ACHN (cell line): Measurements from ENCODE around the gene INF2.
"Not testable (repeated sequence)": the region's sequence is repeated elsewhere in the genome, so short reads cannot be mapped to it uniquely, and the experiment has no call there.

Experiments used
- DNase-seq: peaks from one replicate; pipeline ENCODE4 v3.0.0-alpha.2; 2015
- in situ Hi-C: cut with HindIII; loops from 2 replicates; pipeline ENCODE4 v1.10.0; 2017; ENCODE audit warnings: low sequenced_read_pairs, low pct_ligation_motif_present, low pct_unique_long_range_greater_than_20kb

INF2 gene

DNA sequence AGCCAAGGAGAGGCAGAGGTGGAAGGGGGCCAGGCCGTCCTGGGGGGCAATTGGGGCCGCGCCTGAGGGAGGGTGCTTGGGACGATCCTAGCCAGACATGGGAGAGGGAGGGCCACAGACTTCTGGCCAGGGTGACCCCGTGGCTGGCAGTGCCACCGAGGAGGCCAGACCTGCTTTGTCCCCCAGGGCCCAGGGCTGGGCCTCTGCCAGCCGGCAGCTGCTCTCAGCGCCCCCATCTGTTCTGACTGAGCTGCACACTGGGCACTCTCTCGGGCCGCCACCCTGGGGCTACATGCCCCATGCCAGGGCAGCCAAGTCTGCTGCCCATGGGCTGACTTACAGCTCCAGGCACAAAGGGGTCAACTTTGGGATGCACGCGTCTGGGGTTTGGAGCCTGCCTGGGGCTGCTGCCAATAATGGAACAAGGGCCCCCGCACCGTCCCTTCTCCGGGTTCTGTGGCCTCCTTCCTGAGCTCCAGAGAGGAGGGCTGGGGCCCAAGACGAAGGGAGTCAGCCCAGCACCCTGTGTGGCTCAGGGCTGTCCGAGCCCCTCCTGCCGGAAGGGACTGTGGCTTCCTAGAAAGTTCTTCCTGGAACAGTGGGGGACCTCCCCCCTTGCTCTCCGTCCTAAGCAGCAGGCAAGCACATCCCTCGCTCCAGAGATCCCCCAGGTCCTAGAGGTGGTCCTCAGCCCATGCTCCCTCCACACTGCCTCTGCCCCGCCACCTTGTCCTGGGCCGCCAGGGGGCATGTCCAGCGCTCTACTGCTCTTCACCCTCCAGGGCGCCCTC is 35.8 kb downstream of the INF2 start:
- peak; percentile 39 for DNase-seq
- in situ Hi-C loops = no loop called here

DNA sequence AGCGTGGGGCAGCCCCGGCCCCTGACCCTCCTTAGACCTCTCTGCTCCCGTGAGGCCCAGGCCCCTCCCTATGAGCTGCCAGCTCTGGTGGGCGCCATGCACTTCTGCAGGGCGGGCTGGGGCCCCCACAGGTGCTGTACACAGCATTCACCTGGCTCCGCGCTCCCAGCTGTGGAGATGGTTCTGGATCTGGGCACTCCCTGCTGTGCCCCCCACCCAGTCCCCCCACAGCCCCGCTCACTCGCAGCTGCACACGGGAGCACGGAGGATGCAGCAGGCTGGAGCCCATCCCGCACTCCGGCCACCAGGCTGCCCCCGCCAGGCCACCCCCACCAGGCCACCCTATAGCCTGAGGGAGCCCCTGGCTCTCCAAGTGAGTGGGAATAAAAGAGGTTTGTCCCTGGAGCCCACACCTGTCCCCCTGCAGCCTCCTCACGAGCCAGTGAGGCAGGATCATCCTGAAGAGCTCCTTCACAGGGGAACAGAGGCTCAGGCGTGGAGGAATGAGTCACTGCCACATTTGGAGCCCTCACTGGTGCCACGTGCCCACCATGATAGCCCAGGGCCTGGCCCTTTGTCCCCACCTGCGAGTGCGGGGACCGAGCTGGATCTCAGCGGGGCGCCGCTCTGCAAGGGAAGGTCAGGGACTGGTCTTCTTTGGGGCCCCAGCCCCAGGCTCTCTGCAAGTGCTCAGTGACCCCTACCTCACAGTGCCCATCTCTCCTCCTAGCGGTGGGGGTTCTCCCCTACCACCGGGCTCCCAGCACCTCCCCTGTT is 36.5 kb downstream of the INF2 start:
- in situ Hi-C loops = no loop called here
- DNase-seq = no peak

DNA sequence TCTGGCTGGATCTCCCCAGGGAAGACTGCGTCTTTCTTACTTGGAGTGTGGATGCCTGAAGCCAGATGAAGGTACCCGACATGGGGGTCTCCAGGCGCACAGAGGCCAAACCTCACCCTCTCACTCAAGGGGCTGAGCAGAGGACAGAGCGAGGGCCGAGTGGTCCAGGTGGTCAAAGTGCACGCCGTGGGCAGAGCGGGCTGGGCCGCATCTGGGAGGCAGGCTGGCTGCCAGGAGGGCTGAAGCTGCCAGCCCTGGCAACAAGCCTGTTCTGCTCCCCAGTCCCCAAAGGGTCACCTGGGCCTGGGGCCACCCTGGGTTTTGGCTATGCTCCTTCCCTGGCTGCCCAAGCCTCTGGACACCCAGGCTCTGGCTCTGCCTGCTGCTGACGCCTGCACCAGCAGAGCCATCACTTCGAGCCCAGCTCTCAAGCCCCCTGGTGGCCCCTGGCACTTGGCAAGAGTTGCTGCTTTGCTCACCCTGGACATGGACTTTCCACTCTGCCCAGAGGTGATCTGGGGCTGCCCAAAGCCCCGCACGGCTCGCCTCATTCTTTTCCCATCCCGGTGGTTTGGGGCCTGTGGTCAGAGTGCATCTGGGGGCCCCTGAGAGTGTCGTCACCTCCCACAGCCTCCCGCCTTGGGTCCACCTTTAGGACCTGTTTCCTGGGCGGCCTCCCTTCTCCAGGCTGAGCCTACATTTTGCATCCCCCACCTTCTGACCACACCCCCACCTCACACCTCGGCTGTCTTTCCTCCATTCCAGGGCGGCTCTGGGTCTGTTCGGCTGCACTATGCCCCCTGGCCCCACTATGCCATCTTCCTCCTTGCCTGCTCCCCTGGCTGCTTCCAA is 37.4 kb downstream of the INF2 start:
- in situ Hi-C loops = no loop called here
- DNase-seq = no peak

DNA sequence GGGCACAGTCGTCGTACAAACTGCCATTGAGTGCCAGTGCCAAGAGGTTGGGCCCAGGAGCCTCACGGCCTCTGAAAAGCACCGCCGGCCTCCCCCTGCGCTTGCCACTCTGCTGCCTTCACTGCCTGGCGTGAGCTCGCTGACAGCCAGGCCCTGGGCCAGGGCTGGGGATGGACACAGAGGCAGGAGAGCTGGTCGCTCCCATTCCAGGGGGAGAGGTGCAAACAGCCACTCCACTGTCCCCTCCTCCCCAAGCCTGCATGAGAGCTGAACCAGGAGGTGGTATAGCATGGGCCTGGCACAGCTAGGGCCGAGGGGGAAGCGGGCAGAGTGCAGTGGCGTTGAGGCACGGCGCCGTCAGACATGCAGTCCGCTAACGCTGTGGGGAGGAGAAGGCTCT is 39.2 kb downstream of the INF2 start:
- no peak for DNase-seq
- in situ Hi-C loops = no loop called here

DNA sequence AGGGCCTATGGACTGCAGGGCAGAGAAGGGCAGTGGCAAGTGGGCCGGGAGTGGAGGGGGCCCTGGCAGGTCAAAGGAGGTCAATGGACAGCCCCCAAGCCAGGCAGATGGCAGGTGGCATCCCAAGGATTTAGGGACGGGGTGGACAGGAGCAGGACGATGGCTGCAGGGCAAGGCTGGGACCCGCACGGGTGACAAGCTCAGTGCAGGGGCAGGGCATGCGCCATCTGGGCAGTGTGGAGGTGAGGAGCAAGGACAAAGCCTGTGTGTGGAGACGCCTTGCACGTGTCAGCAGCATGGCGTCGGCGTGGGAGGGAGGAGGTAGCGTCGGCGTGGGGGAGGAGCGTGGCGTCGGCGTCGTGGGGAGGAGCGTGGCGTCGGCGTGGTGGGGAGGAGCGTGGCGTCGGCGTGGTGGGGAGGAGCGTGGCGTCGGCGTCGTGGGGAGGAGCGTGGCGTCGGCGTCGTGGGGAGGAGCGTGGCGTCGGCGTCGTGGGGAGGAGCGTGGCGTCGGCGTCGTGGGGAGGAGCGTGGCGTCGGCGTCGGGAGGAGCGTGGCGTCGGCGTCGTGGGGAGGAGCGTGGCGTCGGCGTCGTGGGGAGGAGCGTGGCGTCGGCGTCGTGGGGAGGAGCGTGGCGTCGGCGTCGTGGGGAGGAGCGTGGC is 39.9 kb downstream of the INF2 start:
- DNase-seq, in situ Hi-C loops: not testable (repeated sequence)

DNA sequence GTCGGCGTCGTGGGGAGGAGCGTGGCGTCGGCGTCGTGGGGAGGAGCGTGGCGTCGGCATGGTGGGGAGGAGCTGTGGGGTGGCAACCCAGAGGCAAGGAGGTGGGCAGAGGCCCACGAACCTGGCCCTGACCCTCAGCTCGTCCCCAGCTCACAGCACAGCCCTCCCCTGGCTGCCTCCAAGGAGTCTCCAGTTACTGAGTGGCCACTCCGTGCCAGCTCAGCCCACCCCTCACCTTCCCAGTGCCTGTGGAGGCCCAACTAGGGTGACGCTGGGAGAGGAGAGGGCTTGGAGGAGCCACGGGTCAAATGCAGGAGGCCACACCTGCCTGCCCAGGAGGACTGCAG is 40.4 kb downstream of the INF2 start:
- in situ Hi-C loops = no loop called here
- no peak for DNase-seq

DNA sequence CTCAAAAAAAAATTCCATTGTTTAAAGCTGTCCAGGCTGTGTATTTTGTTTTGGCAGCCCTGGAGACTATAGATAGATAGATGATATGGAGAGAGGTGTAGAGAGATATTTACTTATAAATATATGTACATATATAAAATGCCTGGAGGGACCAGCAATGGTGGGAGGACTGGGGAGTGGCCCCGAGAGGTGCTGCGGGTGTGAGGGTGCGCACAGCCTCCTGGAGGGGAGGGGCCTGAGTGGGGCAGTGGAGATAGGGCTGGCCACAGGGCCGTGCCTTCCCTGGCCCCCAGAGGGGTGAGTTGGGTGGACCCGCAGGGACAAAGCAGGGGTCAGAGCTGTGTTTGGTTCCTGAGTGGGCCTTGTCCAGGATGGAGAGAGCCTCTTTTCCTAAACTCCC is 41.1 kb downstream of the INF2 start:
- DNase-seq = no peak
- in situ Hi-C loops = no loop called here

DNA sequence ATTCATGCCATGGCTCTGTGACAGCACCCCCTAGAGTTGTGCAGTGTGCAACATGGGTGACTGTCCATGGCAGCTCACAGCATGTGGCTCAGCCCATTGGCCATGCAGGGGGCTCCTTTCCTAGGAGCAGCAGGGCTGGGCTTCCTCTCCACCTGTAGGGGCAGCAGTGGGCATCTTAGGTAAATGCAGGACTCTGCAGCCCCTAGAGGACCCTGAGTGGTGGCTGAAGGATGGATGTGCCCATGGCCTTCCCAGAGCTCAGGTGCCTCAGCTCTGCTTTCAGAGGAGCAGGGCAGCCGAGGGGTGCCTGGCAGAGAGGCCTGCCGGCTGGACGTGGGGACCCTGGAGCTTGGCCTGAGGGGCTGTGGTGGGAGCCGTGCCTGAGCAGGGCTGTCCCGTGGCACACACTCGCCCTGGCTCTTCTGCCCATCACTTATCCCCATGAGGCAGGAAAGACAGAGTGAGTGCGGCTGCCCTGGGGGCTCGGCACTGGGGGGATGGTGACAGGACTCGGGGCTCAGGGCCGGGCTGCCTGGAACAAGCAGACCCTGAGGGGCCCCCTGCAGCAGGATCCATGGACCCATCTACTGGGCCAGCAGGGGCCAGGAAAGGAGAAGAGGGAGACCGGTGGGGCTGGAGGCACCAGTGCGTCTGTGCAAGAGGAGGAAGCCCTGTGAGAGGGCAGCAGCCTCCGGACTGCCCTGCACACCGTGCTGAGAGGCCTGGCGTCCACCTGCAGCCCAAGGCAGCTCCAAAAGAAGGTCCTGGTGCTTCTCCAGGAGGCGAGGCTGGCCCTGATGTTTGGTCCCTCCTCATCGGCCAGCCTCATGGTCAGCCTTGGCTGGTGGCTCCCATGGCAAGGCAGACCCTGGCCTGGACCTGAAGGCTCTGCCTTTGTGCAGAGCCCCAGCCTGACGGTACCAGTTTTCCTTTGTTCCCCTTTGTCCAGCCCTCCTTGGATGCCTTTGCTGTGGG is 42.2 kb downstream of the INF2 start:
- in situ Hi-C loops = no loop called here
- peak; percentile 39 for DNase-seq

DNA sequence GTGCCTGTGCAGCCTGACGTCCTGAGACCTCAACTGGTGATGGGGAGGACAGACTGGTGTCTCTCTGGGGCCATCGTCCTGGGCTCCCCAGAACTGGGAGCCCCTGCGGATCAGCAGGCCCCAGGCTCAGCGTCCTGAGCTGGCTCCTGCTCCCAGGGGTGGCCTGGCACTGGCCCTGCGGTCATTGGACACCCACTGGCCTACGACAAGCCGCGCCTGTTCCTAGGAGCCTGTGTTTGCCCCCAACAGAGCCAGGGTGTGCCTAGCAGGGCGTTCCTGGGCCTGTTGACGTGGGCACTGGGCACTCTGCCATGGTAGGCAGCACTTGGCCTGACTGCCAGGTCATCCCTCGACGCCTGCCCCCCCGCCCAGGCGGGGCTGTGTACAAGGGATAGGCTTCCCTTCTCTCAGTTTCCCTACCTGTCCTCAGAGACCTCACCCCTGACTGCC is 43.0 kb downstream of the INF2 start:
- DNase-seq = no peak
- in situ Hi-C loops = no loop called here

DNA sequence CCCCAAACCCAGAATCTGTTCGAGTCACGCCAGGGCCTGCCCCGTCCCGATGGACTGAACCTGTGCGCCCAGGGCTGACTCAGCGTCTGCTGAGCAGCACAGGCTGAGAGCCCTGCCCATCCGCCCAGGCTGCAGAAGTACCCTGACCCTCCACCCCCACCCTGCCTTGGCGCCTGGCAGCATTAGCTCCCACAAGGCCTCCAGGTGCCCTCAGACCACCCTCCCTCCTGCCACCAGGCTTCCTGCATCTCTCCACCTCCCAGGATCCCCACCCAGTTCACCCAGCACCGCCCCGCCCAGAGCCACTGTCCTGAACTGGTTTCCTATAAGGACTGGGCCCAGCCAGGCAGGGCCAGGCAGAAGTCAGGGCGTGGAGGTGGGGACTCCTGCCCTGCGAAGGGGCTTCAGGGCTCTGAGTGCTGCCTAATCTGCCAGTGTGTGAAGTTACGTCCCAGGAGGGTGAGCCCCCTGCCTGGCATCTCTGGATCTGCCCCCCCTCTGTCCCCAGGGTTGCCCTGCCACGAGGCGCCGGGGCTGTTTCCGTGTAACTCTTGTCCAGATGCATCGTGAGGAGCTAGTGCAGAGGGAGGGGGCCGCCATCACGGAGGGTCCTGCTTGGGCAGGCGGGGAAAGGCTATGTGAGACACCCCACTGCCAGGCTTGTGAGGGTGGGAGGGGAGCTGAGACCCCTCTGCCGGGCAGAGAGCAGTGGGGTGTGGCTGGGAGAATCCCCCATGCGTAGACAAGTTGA is 43.7 kb downstream of the INF2 start:
- DNase-seq = no peak

DNA sequence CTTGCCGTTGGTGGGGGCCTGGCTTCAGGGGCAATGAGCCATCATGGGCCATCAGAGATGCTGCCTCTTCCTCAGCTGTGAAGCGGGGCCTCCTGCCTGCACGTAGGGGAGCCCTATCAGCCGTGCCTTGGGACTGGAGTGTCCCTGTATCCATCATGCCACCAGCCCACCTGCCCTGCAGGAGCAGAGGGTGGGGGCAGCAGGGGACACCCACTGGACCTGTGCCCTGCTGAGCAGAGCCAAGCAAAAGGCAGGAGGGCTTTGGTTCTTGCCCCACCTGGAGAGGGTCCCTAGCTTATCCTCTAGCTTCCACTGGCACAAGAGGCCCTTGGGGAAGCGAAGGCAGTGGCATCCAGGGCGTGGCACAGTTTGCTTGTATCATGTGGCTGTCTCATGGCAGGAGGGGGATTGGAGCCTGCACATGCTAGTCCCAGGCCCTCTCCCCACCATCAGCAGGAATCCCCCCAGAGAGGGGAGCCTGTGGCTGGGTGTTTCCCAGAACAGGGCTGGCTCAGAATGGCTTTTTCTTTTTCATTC is 44.7 kb downstream of the INF2 start:
- no peak for DNase-seq
- in situ Hi-C loops = no loop called here

More for the DNA sequence above, 43.7 kb downstream of the INF2 start:
- in situ Hi-C loops = no loop called here

DNA sequence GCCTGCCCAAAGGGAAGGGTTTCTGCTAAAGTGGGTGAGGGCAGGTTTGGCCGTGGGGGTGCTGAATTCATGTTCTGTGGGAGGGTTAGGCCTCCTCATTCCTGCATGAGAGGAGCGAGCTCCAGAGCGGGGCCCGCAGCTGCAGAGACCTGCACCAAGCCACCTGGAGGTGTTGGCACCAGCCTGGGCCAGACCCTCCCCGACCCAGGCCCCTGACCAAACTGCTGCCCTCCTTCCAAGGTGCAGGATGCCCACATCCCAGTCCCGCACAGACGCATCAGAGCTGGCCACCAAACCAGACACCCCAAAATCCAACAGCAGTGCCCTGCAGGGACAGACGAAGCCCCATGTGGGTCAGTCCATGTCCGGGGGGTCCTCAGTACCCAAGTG is 45.2 kb downstream of the INF2 start:
- DNase-seq = no peak
- in situ Hi-C loops = no loop called here

DNA sequence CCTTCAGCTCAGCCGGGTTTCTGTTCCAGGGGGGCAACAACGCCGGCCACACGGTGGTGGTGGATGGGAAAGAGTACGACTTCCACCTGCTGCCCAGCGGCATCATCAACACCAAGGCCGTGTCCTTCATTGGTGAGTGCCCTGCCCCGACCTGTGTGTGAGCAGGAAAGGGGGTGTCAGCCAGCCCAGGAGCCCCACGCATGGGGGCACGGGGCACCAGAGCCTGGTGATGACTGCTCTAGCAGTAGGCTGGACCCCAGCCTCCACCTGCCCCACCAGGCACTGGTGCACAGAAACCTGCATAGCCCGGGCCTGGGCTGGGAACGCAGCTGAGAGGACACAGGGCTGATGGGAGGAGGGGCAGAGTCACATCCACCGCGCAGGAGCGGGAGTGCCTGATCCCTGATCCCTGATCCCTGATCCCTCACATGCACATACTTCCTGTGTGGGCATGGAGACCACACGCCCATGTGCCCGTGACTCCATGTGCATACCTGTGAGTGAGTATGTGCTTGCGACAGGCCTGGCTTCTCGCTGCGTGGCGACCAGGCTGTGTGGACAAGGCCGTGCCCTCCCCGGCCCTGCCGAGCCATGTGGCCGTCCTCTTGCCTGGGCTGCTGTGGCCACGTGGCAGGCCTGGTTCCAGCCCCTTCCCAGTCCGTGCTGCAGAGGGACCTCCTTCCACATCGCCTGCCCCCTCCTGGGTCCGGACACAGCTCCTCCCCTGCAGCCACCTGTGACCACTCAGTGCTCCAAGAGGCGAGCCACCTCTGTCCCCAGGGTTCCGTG is 45.8 kb downstream of the INF2 start:
- in situ Hi-C loops = no loop called here
- DNase-seq = no peak

DNA sequence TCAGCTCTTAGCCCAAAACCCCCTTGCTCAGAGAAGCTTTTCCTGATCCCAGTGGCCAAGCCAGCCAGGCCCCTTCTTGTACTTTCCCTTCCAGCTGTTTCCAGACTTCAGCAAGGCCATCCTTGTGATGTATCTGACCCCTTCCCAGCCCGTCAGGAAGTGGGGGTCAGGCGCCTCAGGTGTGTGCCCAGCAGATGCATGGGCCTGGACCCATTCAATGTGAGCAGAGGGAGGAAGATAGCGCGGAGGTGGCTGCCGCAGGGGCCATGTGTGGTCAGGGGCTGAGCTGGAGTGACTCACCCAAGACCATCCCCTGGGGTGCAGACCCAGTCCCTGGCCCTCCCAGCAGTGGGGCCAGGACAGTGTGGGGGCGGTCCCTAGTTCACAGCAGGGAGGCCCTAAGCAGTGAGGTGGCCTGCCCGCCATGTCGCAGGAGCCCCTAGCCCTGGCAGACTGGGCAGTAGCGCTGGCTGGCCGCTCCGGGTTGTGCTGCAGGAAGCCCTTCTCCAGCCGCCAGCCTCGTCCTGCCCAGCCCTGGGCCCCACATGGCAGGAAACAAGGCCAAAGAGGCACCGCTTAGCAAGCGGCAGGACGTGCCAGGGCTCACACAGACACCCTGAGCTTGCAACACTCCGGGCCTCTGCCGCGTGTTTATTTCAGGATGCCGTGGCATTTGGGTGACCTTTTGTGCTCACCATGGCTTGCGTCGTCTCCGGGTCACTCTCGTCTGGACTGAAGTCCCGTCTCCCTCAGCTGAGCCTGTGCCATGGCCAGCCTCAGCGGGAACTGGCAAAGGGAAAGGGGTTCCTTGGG is 46.6 kb downstream of the INF2 start:
- no peak for DNase-seq
- in situ Hi-C loops = no loop called here

DNA sequence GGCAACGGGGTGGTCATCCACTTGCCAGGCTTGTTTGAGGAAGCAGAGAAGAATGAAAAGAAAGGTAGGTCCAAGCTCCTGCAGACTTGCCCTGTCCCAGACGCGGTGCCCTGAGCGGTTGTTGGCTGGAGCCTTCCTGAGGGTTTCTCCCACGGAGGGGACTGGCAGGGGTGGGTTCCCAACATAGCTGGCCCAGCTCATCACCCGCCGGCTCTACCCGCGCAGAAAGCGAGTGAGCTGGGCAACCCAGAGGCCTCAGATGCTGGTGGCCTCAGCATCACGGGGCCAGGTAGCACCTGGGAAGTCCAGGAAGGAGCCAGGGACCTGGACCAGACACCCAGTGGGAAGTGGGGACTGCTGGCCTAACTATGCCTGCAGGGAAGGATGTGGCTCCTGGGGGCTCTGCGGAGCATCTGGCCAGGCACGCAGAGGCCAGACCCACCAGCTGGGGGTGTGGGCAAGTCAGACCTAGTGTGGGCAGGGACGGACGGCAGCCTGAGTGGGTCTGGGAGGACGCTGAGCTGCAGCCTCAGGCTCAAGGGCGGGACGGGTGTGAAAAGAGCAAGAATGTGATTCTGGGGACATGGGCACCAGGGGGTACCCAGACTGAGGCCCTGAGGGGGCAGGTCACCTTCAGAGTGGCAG is 49.1 kb downstream of the INF2 start:
- in situ Hi-C loops = no loop called here
- no peak for DNase-seq
